ENCODE data around the gene CD44.

Gene CD44

GRCh38 chr11:35271031-35271430 lies 132.1 kb downstream of the CD44 start (continued):
- TF ChIP-seq, protein P1, sequence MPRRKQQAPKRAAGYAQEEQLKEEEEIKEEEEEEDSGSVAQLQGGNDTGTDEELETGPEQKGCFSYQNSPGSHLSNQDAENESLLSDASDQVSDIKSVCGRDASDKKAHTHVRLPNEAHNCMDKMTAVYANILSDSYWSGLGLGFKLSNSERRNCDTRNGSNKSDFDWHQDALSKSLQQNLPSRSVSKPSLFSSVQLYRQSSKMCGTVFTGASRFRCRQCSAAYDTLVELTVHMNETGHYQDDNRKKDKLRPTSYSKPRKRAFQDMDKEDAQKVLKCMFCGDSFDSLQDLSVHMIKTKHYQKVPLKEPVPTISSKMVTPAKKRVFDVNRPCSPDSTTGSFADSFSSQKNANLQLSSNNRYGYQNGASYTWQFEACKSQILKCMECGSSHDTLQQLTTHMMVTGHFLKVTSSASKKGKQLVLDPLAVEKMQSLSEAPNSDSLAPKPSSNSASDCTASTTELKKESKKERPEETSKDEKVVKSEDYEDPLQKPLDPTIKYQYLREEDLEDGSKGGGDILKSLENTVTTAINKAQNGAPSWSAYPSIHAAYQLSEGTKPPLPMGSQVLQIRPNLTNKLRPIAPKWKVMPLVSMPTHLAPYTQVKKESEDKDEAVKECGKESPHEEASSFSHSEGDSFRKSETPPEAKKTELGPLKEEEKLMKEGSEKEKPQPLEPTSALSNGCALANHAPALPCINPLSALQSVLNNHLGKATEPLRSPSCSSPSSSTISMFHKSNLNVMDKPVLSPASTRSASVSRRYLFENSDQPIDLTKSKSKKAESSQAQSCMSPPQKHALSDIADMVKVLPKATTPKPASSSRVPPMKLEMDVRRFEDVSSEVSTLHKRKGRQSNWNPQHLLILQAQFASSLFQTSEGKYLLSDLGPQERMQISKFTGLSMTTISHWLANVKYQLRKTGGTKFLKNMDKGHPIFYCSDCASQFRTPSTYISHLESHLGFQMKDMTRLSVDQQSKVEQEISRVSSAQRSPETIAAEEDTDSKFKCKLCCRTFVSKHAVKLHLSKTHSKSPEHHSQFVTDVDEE (CRISPR knock-in tag; IDR thresholded peaks at IDR 0.05): no peak
- TF ChIP-seq ISL1 (CRISPR knock-in tag; IDR thresholded peaks at IDR 0.05) (no peak), GLIS3 (CRISPR knock-in tag; IDR thresholded peaks at IDR 0.05) (no peak), TCF4 (CRISPR knock-in tag; IDR thresholded peaks at IDR 0.05; ENCODE audit: borderline replicate concordance) (no peak), ZFP30 (CRISPR knock-in tag; IDR thresholded peaks at IDR 0.05) (no peak), ZNF8 (CRISPR knock-in tag; IDR thresholded peaks at IDR 0.05) (no peak), ZNF565 (CRISPR knock-in tag; conservative IDR thresholded peaks at IDR 0.05; ENCODE audit: low read depth) (no peak), PATZ1 (CRISPR knock-in tag; IDR thresholded peaks at IDR 0.05; ENCODE audit: borderline replicate concordance) (no peak), ZC3H10 (CRISPR knock-in tag; IDR thresholded peaks at IDR 0.05) (no peak), PPARA (CRISPR knock-in tag; IDR thresholded peaks at IDR 0.05; ENCODE audit: borderline replicate concordance) (no peak), ZNF70 (CRISPR knock-in tag; IDR thresholded peaks at IDR 0.05) (no peak)

DNA sequence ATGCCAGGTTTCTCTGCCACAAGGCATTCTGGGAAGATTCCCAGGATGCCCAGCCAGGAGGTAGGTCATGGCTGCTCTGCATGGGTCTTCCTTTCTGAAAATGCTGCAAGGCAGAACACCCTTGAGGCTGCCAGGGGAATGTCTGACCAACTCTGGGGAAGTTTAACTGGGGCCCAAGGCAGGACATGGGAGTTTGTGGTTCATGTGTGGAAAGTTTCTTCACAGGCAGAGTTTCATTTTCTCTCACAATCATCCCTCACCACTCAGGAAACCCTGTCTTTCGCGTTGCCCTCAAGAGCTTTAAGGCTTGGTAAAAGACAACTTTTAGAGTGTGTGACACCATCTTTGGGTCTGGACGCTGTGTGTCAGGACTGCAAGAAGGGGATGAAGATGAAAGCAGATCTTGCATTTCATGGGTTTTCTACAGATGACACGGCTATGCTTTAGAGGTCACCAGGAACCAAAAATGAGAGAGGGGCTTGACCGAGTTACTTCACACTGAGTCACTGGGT lies 133.5 kb downstream of the CD44 start:
- TF ChIP-seq CSDC2 (CRISPR knock-in tag; IDR thresholded peaks at IDR 0.05) (no peak), ZFP30 (CRISPR knock-in tag; IDR thresholded peaks at IDR 0.05) (no peak), ZFP3 (CRISPR knock-in tag; IDR thresholded peaks at IDR 0.05) (no peak), ZC3H10 (CRISPR knock-in tag; IDR thresholded peaks at IDR 0.05) (no peak), PATZ1 (CRISPR knock-in tag; IDR thresholded peaks at IDR 0.05; ENCODE audit: borderline replicate concordance) (no peak), ESRRG (CRISPR knock-in tag; IDR thresholded peaks at IDR 0.05) (no peak), CSRNP3 (CRISPR knock-in tag; IDR thresholded peaks at IDR 0.05) (no peak), OSR1 (CRISPR knock-in tag; IDR thresholded peaks at IDR 0.05) (no peak), ZNF8 (CRISPR knock-in tag; IDR thresholded peaks at IDR 0.05) (no peak), RARB (CRISPR knock-in tag; IDR thresholded peaks at IDR 0.05) (no peak), SNAI2 (CRISPR knock-in tag; IDR thresholded peaks at IDR 0.05) (no peak), GLIS3 (CRISPR knock-in tag; IDR thresholded peaks at IDR 0.05) (no peak), TCF4 (CRISPR knock-in tag; IDR thresholded peaks at IDR 0.05; ENCODE audit: borderline replicate concordance) (no peak), BACH2 (CRISPR knock-in tag; IDR thresholded peaks at IDR 0.05; ENCODE audit: borderline replicate concordance) (no peak), PPARA (CRISPR knock-in tag; IDR thresholded peaks at IDR 0.05; ENCODE audit: borderline replicate concordance) (no peak), ZNF565 (CRISPR knock-in tag; conservative IDR thresholded peaks at IDR 0.05; ENCODE audit: low read depth) (no peak), TOX (CRISPR knock-in tag; IDR thresholded peaks at IDR 0.05; ENCODE audit: borderline replicate concordance) (no peak), ZNF70 (CRISPR knock-in tag; IDR thresholded peaks at IDR 0.05) (no peak)
- TF ChIP-seq, protein P2, sequence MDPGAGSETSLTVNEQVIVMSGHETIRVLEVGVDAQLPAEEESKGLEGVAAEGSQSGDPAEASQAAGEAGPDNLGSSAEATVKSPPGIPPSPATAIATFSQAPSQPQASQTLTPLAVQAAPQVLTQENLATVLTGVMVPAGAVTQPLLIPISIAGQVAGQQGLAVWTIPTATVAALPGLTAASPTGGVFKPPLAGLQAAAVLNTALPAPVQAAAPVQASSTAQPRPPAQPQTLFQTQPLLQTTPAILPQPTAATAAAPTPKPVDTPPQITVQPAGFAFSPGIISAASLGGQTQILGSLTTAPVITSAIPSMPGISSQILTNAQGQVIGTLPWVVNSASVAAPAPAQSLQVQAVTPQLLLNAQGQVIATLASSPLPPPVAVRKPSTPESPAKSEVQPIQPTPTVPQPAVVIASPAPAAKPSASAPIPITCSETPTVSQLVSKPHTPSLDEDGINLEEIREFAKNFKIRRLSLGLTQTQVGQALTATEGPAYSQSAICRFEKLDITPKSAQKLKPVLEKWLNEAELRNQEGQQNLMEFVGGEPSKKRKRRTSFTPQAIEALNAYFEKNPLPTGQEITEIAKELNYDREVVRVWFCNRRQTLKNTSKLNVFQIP (CRISPR knock-in tag; IDR thresholded peaks at IDR 0.05; ENCODE audit: borderline replicate concordance, low read depth): no peak
- TF ChIP-seq, protein P1 (CRISPR knock-in tag; IDR thresholded peaks at IDR 0.05): no peak
- no peak for ATAC-seq
